ENCODE data around the gene MED13. TPM values are rescaled to one million over a fixed set of nuclear protein-coding genes. Genes with fewer than 3 reads are reported as not detected.
"Not testable (repeated sequence)": the region's sequence is repeated elsewhere in the genome, so short reads cannot be mapped to it uniquely, and the experiment has no call there.

Gene MED13
- total and polyA plus RNA-seq, 3 experiments from 2014 or later = 3.4 to 63.3 (median 61.2) TPM

- Histone ChIP-seq H3K27ac (ENCODE audit: low read depth, low read length) (no peak overlapping the region), H3K27me3 (ENCODE audit: insufficient read depth, low read length, poor library complexity, severe bottlenecking) (no peaks in the 10 kb centered on the region), H3K4me3 (ENCODE audit: low read length) (no peak overlapping the region), H3K9me3 (ENCODE audit: low read length) (no peaks in the 10 kb centered on the region), H3K4me1 (ENCODE audit: insufficient read depth, low read length) (no peaks in the 10 kb centered on the region), H3K36me3 (ENCODE audit: insufficient read depth, low read length) (peaks cover 17% of the 10 kb centered on the region)
- Mint-ChIP-seq H3K27me3 (no peaks in the 10 kb centered on the region), H3K9me3 (no peaks in the 10 kb centered on the region), H3K4me3 (no peak overlapping the region), H3K4me1 (peaks cover 10 to 38% (median 13%) of the 10 kb centered on the region in 3 donors), H3K27ac (peak overlapping the region in 3 of 8 donors; percentile 42 to 62 (median 61)), H3K36me3 (peaks cover 0 to 71% (median 8%) of the 10 kb centered on the region in 3 donors)
- no peak for DNase-seq
- ChIA-PET CTCF (no interaction called here), POLR2A (no interaction called here)
These were observed 50.6 kb downstream of the MED13 start for GRCh38 chr17:62014526-62014925.

GRCh38 chr17:62009220-62009619 lies 55.9 kb downstream of the MED13 start:
- DNase-seq = no peak
- Mint-ChIP-seq H3K4me1 (peaks cover 30 to 52% (median 34%) of the 10 kb centered on the region in 3 donors), H3K9me3 (no peaks in the 10 kb centered on the region), H3K27ac (peak overlapping the region in 2 of 8 donors; percentile 11 to 56), H3K4me3 (no peak overlapping the region), H3K36me3 (peaks cover 4 to 76% (median 19%) of the 10 kb centered on the region in 3 donors), H3K27me3 (no peaks in the 10 kb centered on the region)
- Histone ChIP-seq H3K27ac (ENCODE audit: low read depth, low read length) (no peak overlapping the region), H3K36me3 (ENCODE audit: insufficient read depth, low read length) (peaks cover 13% of the 10 kb centered on the region), H3K9me3 (ENCODE audit: low read length) (no peaks in the 10 kb centered on the region), H3K4me1 (ENCODE audit: insufficient read depth, low read length) (peaks cover 2% of the 10 kb centered on the region), H3K27me3 (ENCODE audit: insufficient read depth, low read length, poor library complexity, severe bottlenecking) (no peaks in the 10 kb centered on the region), H3K4me3 (ENCODE audit: low read length) (no peak overlapping the region)
- CTCF ChIA-PET = no interaction called here
- POLR2A ChIA-PET = no interaction called here

DNA sequence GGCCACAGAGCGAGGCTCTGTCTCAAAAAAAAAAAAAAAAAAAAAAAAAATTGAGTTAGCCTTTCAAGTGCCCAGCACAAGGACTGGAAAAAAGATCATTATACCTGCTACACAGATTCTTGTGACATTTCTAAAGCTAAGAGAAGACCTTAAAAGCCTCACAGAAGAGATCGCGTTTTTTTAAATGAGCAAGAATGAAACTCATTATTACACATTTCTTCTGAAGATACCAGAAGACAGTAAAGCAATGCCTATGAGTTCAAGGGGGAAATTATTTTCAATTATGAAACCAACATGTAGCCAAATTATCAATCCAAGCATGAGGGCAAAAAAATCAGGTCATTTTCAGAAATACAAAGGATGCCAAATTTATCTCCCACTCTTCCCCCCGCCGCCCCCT lies 56.8 kb downstream of the MED13 start:
- peaks cover 13% of the 10 kb centered on the region for H3K36me3 ChIP-seq (ENCODE audit: insufficient read depth, low read length)
- H3K27ac Mint-ChIP-seq = peak overlapping the region in 5 of 8 donors; percentile 61 to 95 (median 73)

GRCh38 chr17:62004388-62004787 lies 60.7 kb downstream of the MED13 start:
- no peaks in the 10 kb centered on the region for H3K36me3 ChIP-seq (ENCODE audit: insufficient read depth, low read length)
- DNase-seq = no peak
- ChIA-PET CTCF (no interaction called here), POLR2A (no interaction called here)
- Mint-ChIP-seq H3K9me3 (no peaks in the 10 kb centered on the region), H3K27me3 (no peaks in the 10 kb centered on the region), H3K27ac (peak overlapping the region in 3 of 8 donors; percentile 3 to 42 (median 31)), H3K4me3 (no peak overlapping the region), H3K4me1 (peaks cover 48 to 63% (median 58%) of the 10 kb centered on the region in 3 donors), H3K36me3 (peaks cover 5 to 58% (median 19%) of the 10 kb centered on the region in 3 donors)
- H3K27ac ChIP-seq (ENCODE audit: low read depth, low read length) = no peak overlapping the region
- H3K4me3 ChIP-seq (ENCODE audit: low read length) = no peak overlapping the region
- H3K4me1 ChIP-seq (ENCODE audit: insufficient read depth, low read length) = peaks cover 15% of the 10 kb centered on the region
- H3K27me3 ChIP-seq (ENCODE audit: insufficient read depth, low read length, poor library complexity, severe bottlenecking) = no peaks in the 10 kb centered on the region
- H3K9me3 ChIP-seq (ENCODE audit: low read length) = no peaks in the 10 kb centered on the region

More for the DNA sequence above, 56.8 kb downstream of the MED13 start:
- no peak overlapping the region for H3K4me3 ChIP-seq (ENCODE audit: low read length)
- no peak overlapping the region for H3K27ac ChIP-seq (ENCODE audit: low read depth, low read length)
- H3K4me1 Mint-ChIP-seq = peaks cover 32 to 51% (median 42%) of the 10 kb centered on the region in 3 donors
- ChIA-PET CTCF (interaction anchor here (0.7 kb wide), 1 partner anchor 658 kb away, joined by 4 read pairs; no protein-coding TSS in a partner anchor), POLR2A (interaction anchor here (0.7 kb wide), 1 partner anchor 57 kb away, joined by 3 read pairs; no protein-coding TSS in a partner anchor)
- H3K27me3 ChIP-seq (ENCODE audit: insufficient read depth, low read length, poor library complexity, severe bottlenecking) = no peaks in the 10 kb centered on the region
- H3K9me3 ChIP-seq (ENCODE audit: low read length) = no peaks in the 10 kb centered on the region
- peak overlapping the region in 1 of 7 donors; percentile 48 for H3K4me3 Mint-ChIP-seq
- H3K36me3 Mint-ChIP-seq = peaks cover 5 to 74% (median 17%) of the 10 kb centered on the region in 3 donors
- DNase-seq = no peak
- H3K4me1 ChIP-seq (ENCODE audit: insufficient read depth, low read length) = peaks cover 9% of the 10 kb centered on the region
- H3K27me3 Mint-ChIP-seq = no peaks in the 10 kb centered on the region
- no peaks in the 10 kb centered on the region for H3K9me3 Mint-ChIP-seq

- H3K27ac ChIP-seq (ENCODE audit: low read depth, low read length); H3K27ac Mint-ChIP-seq; H3K27me3 ChIP-seq (ENCODE audit: insufficient read depth, low read length, poor library complexity, severe bottlenecking); H3K9me3 Mint-ChIP-seq; H3K27me3 Mint-ChIP-seq; CTCF ChIA-PET; H3K36me3 ChIP-seq (ENCODE audit: insufficient read depth, low read length); POLR2A ChIA-PET; H3K9me3 ChIP-seq (ENCODE audit: low read length); DNase-seq; H3K4me3 ChIP-seq (ENCODE audit: low read length): not testable (repeated sequence)
- peaks cover 15% of the 10 kb centered on the region for H3K4me1 ChIP-seq (ENCODE audit: insufficient read depth, low read length)
- peaks cover 5 to 55% (median 15%) of the 10 kb centered on the region in 3 donors for H3K36me3 Mint-ChIP-seq
- H3K4me3 Mint-ChIP-seq = peak overlapping the region in 1 of 7 donors; percentile 19
- H3K4me1 Mint-ChIP-seq = peaks cover 44 to 62% (median 55%) of the 10 kb centered on the region in 3 donors
These were observed 61.9 kb downstream of the MED13 start for GRCh38 chr17:62003141-62003540.

DNA sequence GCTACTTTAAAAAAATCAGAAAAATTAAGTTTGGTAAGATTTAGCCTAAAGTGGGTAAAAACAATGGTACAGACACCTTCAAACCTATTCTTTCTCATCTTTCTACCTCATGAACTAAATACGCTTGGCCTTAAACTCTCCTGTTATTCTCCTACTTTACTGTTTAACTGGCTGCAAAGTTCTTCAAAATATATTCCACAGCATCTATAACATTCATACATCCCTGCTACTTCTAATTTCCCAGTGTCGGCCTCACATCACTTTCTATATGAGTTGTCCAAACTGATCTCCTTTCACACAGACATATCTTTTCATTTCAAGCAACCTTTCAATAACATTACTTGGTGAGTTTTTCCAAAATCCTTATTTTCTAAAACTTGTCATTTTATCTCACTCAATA lies 64.0 kb downstream of the MED13 start:
- Mint-ChIP-seq H3K4me3 (no peak overlapping the region), H3K4me1 (peaks cover 50 to 72% (median 68%) of the 10 kb centered on the region in 3 donors), H3K27ac (peak overlapping the region in 3 of 8 donors; percentile 7 to 56 (median 9)), H3K9me3 (no peaks in the 10 kb centered on the region), H3K36me3 (peaks cover 5 to 43% (median 12%) of the 10 kb centered on the region in 3 donors), H3K27me3 (no peaks in the 10 kb centered on the region)
- Histone ChIP-seq H3K27me3 (ENCODE audit: insufficient read depth, low read length, poor library complexity, severe bottlenecking) (no peaks in the 10 kb centered on the region), H3K27ac (ENCODE audit: low read depth, low read length) (no peak overlapping the region), H3K36me3 (ENCODE audit: insufficient read depth, low read length) (no peaks in the 10 kb centered on the region), H3K4me1 (ENCODE audit: insufficient read depth, low read length) (peaks cover 15% of the 10 kb centered on the region), H3K4me3 (ENCODE audit: low read length) (no peak overlapping the region), H3K9me3 (ENCODE audit: low read length) (no peaks in the 10 kb centered on the region)
- no peak for DNase-seq
- ChIA-PET POLR2A (no interaction called here), CTCF (no interaction called here)

- Mint-ChIP-seq H3K27me3 (no peaks in the 10 kb centered on the region), H3K4me1 (peaks cover 45 to 72% (median 66%) of the 10 kb centered on the region in 3 donors), H3K36me3 (peaks cover 5 to 41% (median 9%) of the 10 kb centered on the region in 3 donors), H3K4me3 (no peak overlapping the region), H3K9me3 (no peaks in the 10 kb centered on the region), H3K27ac (no peak overlapping the region)
- ChIA-PET POLR2A (no interaction called here), CTCF (no interaction called here)
- H3K4me3 ChIP-seq (ENCODE audit: low read length) = no peak overlapping the region
- peaks cover 15% of the 10 kb centered on the region for H3K4me1 ChIP-seq (ENCODE audit: insufficient read depth, low read length)
- no peaks in the 10 kb centered on the region for H3K36me3 ChIP-seq (ENCODE audit: insufficient read depth, low read length)
- no peaks in the 10 kb centered on the region for H3K27me3 ChIP-seq (ENCODE audit: insufficient read depth, low read length, poor library complexity, severe bottlenecking)
- no peaks in the 10 kb centered on the region for H3K9me3 ChIP-seq (ENCODE audit: low read length)
- no peak overlapping the region for H3K27ac ChIP-seq (ENCODE audit: low read depth, low read length)
- no peak for DNase-seq
These were observed 64.9 kb downstream of the MED13 start for GRCh38 chr17:62000186-62000585.

GRCh38 chr17:61998534-61998933 lies 66.5 kb downstream of the MED13 start:
- ChIA-PET CTCF (interaction anchor here (0.7 to 0.9 kb wide), 2 partner anchors 12 to 60 kb away, joined by 3 to 4 read pairs; no protein-coding TSS in a partner anchor), POLR2A (interaction anchor here (0.6 to 0.7 kb wide), 4 partner anchors 10 to 269 kb away, joined by 3 to 7 read pairs (median 4); no protein-coding TSS in a partner anchor)
- not testable (repeated sequence) for H3K27me3 Mint-ChIP-seq; H3K9me3 Mint-ChIP-seq; H3K36me3 ChIP-seq (ENCODE audit: insufficient read depth, low read length); H3K4me1 ChIP-seq (ENCODE audit: insufficient read depth, low read length); H3K27me3 ChIP-seq (ENCODE audit: insufficient read depth, low read length, poor library complexity, severe bottlenecking); H3K27ac ChIP-seq (ENCODE audit: low read depth, low read length); H3K9me3 ChIP-seq (ENCODE audit: low read length); DNase-seq; H3K4me3 ChIP-seq (ENCODE audit: low read length)
- Mint-ChIP-seq H3K27ac (peak overlapping the region in 3 of 8 donors; percentile 31 to 72 (median 66)), H3K4me1 (peaks cover 35 to 63% (median 54%) of the 10 kb centered on the region in 3 donors), H3K4me3 (peak overlapping the region in 2 of 7 donors; percentile 3 to 5), H3K36me3 (peaks cover 0 to 42% (median 6%) of the 10 kb centered on the region in 3 donors)
